Iris pigment epithelial cell (primary cell): ENCODE measurements around the gene PDIK1L.

Experiments used
- DNase-seq: peaks from one replicate; pipeline ENCODE4 v3.0.0-alpha.2; 2011; ENCODE audit warnings: low read depth

Gene PDIK1L

DNA sequence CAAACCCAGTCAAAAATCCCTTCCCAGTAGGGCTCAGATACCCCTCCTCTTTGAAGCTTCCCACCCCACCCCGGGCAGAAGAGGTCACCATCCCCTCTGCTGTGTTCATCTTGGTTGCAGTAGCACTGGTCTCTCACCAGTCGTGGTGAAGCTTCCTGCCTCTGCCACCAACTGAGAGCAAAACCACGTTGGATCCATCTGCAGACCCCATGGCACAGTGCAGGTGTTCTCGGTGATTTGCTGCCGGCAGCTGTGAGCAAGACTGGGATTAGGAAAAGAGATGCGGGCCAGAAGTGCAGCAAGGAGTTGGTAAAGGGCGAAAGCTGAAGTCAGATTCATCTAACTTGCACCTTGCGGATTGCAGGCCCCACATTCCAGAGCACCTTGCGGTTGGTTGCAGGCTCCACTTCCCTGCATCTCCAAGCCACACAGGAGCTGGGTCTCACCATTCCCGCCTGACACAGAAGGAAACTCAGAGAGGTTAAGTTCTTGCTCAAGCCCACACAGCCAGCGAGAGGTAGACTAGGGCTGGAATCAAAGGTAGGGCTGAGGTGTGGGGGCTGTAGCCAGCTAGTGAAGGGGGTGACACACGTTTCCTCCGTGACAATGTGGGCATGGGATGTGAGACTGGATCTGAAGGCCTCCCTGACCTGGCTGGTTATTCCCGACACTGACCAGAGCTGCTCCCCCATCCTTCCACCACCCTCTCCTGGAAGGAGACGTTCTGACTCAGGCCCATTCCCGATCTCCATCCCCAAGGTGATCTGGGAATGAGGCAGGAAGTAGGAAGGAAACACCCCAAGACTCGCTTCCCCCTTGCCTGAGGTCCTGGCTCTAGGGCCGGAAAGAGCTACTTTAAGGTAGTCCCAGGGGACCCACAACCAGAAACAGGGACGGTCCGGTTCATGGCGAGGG is 44.0 kb downstream of the PDIK1L start:
- DNase-seq, result no peak

- DNase-seq, result no peak
Observed at GRCh38 chr1:26156285-26157038, 44.8 kb downstream of the PDIK1L start.

- no peak for DNase-seq
Observed at GRCh38 chr1:26158271-26158907, 46.8 kb downstream of the PDIK1L start.

DNA sequence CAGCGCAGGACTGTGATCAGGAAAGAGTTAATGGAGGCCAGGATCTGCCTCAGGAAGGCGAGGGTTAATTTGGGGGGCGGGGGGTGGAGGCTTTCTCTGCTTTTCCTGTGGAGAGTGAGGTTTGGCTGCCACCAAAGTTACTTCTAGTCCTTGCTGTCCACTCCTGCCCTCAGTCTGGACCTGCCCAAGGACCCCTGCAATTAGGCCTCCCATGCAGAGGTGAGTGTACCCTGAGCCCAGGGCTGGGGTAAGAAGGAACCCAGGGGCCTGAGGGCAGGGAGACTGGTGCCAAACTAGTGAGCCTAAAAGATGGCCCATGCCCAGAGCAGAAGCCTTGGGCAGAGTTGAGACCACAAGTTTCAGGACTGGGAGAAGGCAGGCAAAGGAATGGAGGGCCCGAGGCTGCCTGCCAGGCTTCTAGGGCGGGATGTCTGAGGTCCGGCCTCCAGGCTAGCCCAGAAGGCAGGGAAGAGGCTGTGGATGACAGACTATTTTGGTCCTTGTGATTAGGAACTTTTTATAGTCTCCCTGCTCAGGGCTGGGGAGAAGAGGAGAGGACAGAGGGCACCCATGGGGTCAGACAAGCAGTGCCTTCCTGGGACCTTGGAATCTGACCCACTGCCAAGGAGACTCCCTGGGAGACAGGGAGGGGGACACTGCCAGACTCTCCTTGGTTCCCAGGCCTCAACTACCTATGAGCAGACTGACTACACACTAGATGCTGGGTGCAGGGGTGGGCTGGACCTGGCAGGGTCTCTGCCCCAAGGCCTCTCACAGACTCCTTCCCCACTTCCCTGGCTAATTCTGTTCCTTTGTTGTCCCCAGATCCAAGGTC is 47.5 kb downstream of the PDIK1L start, which contains the start of gene FAM110D:
Gene FAM110D (plus strand): TSS at position 172 of the 835 bp plus-strand sequence. CDS start 2,213 bp downstream, outside the sequence.
- DNase-seq, result no peak

DNA sequence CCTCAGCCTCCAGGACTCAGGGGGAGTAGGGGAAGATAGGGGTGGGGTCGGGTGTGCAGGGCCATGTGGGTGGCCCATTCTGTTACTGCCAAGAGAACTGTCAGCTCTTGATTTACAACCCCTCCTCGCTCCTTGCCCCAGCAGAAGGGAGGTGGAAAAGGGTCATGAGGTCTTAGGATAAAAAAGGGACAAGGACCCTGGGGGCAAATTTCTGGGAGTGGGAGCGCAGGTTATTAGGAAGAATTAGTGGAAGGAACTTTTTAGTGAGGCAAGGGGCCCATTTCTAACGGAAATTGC is 48.1 kb downstream of the PDIK1L start:
- DNase-seq, result no peak

DNA sequence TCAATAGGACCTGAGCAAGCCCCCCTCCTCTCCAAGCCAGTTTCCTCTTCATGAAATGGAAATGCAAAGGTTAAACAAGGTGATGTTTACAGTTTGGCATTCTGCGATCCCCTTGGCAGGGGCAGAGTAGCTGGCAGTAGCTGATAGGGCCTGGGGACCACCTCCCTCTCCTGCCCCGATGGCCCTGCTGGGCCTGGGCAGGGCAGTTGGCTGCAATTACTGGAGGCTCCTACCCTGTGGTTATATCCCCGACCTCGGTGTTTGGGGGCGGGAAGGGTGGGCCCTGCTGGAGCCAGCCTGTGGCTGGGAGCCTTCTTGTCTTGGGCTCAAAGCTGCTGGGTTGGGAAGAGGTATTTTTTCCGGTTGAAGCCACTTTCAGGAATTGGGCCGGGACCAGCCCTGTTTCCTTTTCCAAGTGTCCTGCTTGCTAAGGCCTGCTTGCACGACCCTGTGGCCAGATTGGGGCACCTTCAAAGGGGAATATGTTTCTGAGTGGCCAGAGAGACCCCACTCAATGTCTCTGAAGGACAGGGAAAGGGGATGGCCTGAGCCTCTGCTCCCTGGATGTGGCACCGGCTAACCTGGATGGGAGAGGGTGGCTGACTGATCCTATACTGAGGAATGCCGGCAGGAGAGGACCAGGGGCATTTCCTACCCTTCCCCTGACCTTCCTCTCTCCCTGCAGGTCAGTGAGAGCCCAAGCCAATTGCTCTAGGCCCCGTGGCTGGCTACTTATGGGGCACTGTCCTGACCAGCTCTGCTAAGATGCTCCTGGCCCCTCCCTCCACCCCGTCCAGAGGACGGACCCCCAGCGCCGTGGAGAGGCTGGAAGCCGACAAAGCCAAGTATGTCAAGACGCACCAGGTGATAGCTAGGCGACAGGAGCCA is 49.1 kb downstream of the PDIK1L start:
- DNase-seq, result no peak

DNA sequence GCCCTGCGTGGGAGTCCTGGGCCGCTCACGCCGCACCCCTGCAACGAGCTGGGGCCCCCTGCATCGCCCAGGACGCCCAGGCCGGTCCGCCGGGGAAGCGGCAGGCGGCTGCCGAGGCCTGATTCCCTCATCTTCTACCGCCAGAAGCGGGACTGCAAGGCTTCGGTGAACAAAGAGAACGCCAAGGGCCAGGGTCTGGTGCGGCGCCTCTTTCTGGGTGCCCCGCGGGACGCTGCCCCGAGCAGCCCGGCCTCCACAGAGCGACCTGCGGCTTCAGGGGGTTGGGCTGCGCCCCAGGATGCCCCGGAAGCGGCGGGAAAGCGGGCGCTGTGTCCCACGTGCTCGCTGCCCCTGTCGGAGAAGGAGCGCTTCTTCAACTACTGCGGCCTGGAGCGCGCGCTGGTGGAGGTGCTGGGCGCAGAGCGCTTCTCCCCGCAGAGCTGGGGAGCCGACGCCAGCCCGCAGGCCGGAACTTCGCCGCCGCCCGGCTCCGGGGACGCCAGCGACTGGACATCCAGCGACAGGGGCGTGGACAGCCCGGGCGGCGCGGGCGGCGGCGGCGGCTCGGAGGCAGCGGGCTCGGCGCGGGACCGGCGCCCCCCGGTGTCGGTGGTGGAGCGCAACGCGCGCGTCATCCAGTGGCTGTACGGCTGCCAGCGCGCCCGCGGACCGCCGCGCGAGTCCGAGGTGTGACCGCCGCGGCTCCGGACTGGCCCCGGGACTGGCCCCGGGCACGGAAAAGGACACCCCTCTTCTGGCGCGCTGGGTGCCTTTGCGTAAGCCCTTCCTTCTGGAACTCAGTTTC is 50.0 kb downstream of the PDIK1L start:
- peak; percentile 60 for DNase-seq

- DNase-seq, result no peak
Observed at GRCh38 chr1:26162220-26162709, 50.6 kb downstream of the PDIK1L start.

- no peak for DNase-seq
Observed at GRCh38 chr1:26163684-26164035, 52.0 kb downstream of the PDIK1L start.

- DNase-seq, result no peak
Observed at GRCh38 chr1:26164036-26164860, 52.6 kb downstream of the PDIK1L start.

DNA sequence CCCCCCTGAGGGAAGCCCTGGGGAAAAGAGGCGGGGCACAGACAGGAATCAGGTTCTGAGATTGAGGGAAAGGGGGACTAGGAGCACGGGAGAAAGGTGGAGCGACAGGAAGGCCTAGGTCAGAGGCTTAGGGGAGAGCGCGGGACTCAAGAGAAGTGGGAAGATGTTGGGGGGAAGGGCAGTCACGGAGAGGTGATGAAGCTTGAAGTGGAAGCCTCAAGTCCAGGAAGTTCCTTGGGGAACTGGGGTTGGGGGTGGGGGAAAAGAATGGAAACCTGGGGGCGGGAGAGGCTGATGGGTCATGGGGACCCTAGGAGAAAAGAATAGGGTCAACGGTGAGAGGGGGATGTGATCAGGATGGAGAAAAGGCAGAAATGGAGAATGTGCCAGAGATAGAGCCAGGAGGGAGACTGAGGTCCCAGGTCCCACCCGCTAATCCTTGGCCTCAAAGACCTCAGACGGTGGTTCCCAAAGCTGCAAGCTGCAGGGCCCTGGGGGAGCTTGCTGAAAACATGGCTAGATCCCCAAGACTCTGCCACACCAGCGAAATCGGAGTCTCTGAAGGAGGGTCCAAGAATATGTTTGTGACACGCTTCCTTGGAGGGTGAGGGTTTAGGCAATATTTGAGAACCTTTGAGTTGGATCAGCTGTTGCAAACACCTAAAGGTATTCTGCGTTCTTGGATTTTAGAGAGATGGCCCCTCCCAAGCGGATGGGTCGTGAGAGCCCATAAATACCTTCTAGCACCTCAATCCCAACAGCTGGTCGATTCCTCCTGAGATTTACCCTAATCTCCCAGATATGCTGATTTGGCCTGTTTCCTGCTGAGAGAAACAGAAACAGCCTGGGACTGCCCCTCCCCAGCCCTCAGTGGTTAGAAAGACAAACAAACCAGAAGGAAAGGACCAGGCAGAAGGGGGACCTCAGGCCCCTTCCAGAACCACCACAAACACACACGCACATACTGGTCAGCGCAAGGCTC is 53.5 kb downstream of the PDIK1L start:
- DNase-seq, result no peak

DNA sequence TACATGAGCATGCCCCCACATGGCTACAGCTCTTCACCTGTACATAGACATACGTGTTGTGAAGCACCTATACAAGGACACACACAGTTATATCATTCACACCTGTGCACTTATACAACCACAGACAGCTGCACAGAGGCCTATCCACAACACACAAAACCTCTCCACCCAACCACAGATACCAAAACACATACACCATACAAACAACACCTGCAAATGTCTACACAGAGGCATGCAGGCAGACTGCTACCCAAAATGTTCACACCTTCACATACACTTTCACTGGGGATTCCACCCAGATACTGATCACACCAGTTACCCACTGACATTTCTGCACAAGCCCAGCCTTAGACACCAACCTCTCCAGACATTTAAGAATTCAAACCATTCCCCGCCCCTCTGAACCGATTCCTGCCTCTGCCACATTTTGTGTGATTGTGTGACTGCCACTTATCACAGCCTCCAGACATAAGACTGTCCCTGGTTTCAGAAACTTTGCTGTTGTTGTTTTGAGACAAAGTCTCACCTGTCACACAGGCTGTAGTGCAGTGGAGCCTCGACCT is 55.2 kb downstream of the PDIK1L start:
- no peak for DNase-seq

- DNase-seq, result no peak
Observed at GRCh38 chr1:26168410-26169197, 57.0 kb downstream of the PDIK1L start, which contains the start of gene C1orf232. Gene C1orf232, minus strand, starts transcription at chr1:26168963. Its CDS starts 464 bp downstream, at chr1:26168499.

DNA sequence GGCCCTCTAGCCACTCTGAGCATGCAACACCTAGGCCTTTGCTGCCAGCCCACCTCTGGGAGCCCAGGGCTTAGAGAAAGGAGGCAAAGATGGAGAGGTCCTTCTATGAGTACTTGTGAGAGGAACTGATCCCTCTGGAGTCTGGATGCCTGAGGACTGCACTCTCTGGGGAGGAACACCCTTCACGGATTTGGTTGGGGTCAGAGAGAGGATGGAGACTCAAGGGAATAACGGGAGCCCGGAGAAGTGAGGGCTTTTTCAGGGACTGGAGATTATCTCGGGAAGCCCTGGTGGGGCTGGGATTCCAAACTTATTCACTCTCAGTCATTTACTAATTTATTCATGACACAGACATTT is 57.6 kb downstream of the PDIK1L start:
- no peak for DNase-seq

GRCh38 chr1:26169669-26170471 is 58.2 kb downstream of the PDIK1L start, which contains the start of gene ZNF593:
Gene ZNF593, plus strand, starts transcription at chr1:26169908. Its CDS starts 76 bp downstream, at chr1:26169984.
- peak; percentile 88 for DNase-seq

- DNase-seq, result no peak
Observed at GRCh38 chr1:26170472-26170821, 58.8 kb downstream of the PDIK1L start.
